Lung (tissue), 12 donors: ENCODE results near the gene ESRRB. TPM values are rescaled to one million over a fixed set of nuclear protein-coding genes. Genes with fewer than 3 reads are reported as not detected.

ENCODE experiments used
- ATAC-seq: fragments of 200-7000 bp; cut with Tn5 transposase; one replicate; pipeline ENCODE4 v1.9.1; 2020; ENCODE audit warnings: moderate number of reproducible peaks; ENCODE audit not compliant: insufficient read depth, low FRiP score
- DNase-seq, 3 donors: peaks; one replicate each; pipeline ENCODE4 v3.0.0-alpha.2; 2013 to 2017
- H3K27ac ChIP-seq, 2 donors: one replicate each; pipeline ENCODE4 v1.5.1; 2013; ENCODE audit warnings: mild to moderate bottlenecking in 2 of 2, moderate library complexity in 2 of 2, control low read depth in 1 of 2, inconsistent platforms in 1 of 2, low read depth in 1 of 2, low read length in 1 of 2
- H3K27me3 ChIP-seq, 3 donors: one replicate each; pipeline ENCODE4 v1.5.1; 2013; ENCODE audit warnings: low read length in 2 of 3; ENCODE audit not compliant: control insufficient read depth in 3 of 3, insufficient read depth in 3 of 3
- H3K36me3 ChIP-seq, 4 donors: one replicate each; pipeline ENCODE4 v1.5.1; 2013; ENCODE audit warnings: low read length in 4 of 4, mild to moderate bottlenecking in 1 of 4, moderate library complexity in 1 of 4; ENCODE audit not compliant: control insufficient read depth in 4 of 4, insufficient read depth in 4 of 4
- H3K4me1 ChIP-seq, 5 donors: one replicate each; pipeline ENCODE4 v1.5.1; 2013; ENCODE audit warnings: low read length in 5 of 5, mild to moderate bottlenecking in 2 of 5, moderate library complexity in 1 of 5; ENCODE audit not compliant: control insufficient read depth in 5 of 5, insufficient read depth in 5 of 5
- H3K4me3 ChIP-seq: one replicate; pipeline ENCODE4 v1.5.1; 2013; ENCODE audit warnings: mild to moderate bottlenecking, control low read depth, moderate library complexity
- H3K9ac ChIP-seq, 2 donors: one replicate each; pipeline ENCODE4 v1.5.1; 2013; ENCODE audit warnings: low read length in 2 of 2, control low read depth in 1 of 2; ENCODE audit not compliant: insufficient read depth in 1 of 2
- H3K9me3 ChIP-seq, 4 donors: one replicate each; pipeline ENCODE4 v1.5.1; 2013; ENCODE audit warnings: low read length in 3 of 4, mild to moderate bottlenecking in 1 of 4, moderate library complexity in 1 of 4; ENCODE audit not compliant: control insufficient read depth in 4 of 4, insufficient read depth in 3 of 4
- CTCF ChIP-seq: IDR thresholded peaks from 2 replicates; pipeline ENCODE4 v1.5.1; 2012; ENCODE audit warnings: mild to moderate bottlenecking; ENCODE audit errors: control extremely low read depth, extremely low read depth
- WGBS, 2 donors: extraction: QIAGEN DNeasy Blood & Tissue Kit; methylation state at CpG; one replicate each; pipeline ENCODE4 v1.1.7; 2013; 5-methylcytosine and 5-hydroxymethylcytosine counted together
- polyA plus RNA-seq, 2 donors: library from polyadenylated mRNA; stranded (reverse); fragments of 200-250 nt; gene quantifications; one replicate each; pipeline ENCODE4 v1.2.1, GENCODE V29; 2013
- total RNA-seq, 2 donors: library from RNA; depleted of rRNA in 1 of 2; stranded (reverse); fragments of >200 nt in 1 of 2; gene quantifications; one replicate each; pipeline ENCODE4 v1.2.1, GENCODE V29; 2014 to 2021
- donor health status: control.
- donor health status: control.
- donor health status: Bipolar disorder and iron deficiency.
- donor health status: healthy.
- donor health status: DM: yes; HTN: yes; CAD: no.

Gene ESRRB
- total and polyA plus RNA-seq, 4 donors: 0.02 to 0.26 (median 0.18) TPM

- H3K4me3 ChIP-seq: no peak overlapping the region
- 90 to 96% methylated on average over 8 of the region's 8 CpGs for WGBS, 2 donors
These were observed 123.5 kb downstream of the ESRRB start for GRCh38 chr14:76499399-76499798.

GRCh38 chr14:76500011-76500410, 124.1 kb downstream of the ESRRB start:
- no peaks in the 10 kb centered on the region for H3K9me3 ChIP-seq
- DNase-seq (no peak), ATAC-seq (no peak)
- WGBS, 2 donors: 75 to 76% methylated on average over 6 of the region's 6 CpGs
- TF ChIP-seq CTCF: no peak
- H3K27ac ChIP-seq: no peak overlapping the region
- no peak overlapping the region for H3K9ac ChIP-seq
- H3K4me1 ChIP-seq: no peaks in the 10 kb centered on the region
- H3K27me3 ChIP-seq: no peaks in the 10 kb centered on the region
- no peaks in the 10 kb centered on the region for H3K36me3 ChIP-seq
- no peak overlapping the region for H3K4me3 ChIP-seq

More at GRCh38 chr14:76499399-76499798, 123.5 kb downstream of the ESRRB start:
- Histone ChIP-seq H3K9me3 (no peaks in the 10 kb centered on the region), H3K9ac (no peak overlapping the region), H3K27ac (no peak overlapping the region), H3K36me3 (no peaks in the 10 kb centered on the region), H3K4me1 (no peaks in the 10 kb centered on the region), H3K27me3 (no peaks in the 10 kb centered on the region)
- no peak for ATAC-seq
- DNase-seq: no peak
- no peak for TF ChIP-seq CTCF

- Histone ChIP-seq H3K4me3 (no peak overlapping the region), H3K27me3 (no peaks in the 10 kb centered on the region), H3K9ac (no peak overlapping the region), H3K9me3 (no peaks in the 10 kb centered on the region), H3K4me1 (no peaks in the 10 kb centered on the region), H3K27ac (no peak overlapping the region), H3K36me3 (no peaks in the 10 kb centered on the region)
- no peak for DNase-seq
- no peak for ATAC-seq
- TF ChIP-seq CTCF: no peak
- WGBS, 2 donors: 79 to 83% methylated on average over 6 of the region's 6 CpGs
These were observed 124.5 kb downstream of the ESRRB start for GRCh38 chr14:76500480-76500879.

DNA sequence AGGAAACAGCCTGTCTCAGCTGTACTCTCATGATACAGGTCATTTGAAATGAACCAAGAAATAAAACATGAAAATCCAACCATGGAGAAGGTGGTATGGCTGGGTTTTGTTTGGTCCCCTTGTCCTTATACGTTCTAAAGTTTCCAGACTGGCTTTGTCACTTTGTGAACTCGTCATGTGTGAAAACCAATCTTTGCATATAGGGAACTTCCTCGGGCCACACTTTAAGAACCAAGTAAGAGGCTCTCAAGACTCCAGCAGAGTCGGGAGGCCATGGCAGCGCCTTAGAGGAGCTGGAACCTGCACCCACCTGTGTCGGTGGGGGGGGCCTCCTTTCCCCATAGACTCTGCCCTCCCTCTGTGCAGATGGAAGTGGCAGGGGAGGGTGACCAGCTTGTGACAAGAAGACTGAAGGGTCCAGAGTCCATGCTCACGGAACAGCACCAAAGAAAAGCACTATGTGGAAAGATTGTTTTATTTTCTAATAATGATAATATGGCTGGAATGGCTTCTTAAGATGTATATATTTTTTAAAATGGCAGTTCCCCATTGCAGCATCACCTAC, 125.3 kb downstream of the ESRRB start:
- no peak overlapping the region for H3K27ac ChIP-seq
- DNase-seq: no peak
- H3K9me3 ChIP-seq: no peaks in the 10 kb centered on the region
- ATAC-seq: no peak
- no peak overlapping the region for H3K9ac ChIP-seq
- 68 to 81% methylated on average over 7 of the region's 7 CpGs for WGBS, 2 donors
- no peaks in the 10 kb centered on the region for H3K27me3 ChIP-seq
- no peaks in the 10 kb centered on the region for H3K36me3 ChIP-seq
- no peak for TF ChIP-seq CTCF
- H3K4me1 ChIP-seq: no peaks in the 10 kb centered on the region
- no peak overlapping the region for H3K4me3 ChIP-seq
